ENCODE results near the gene CIDEC.
"Not testable (repeated sequence)": the region's sequence is repeated elsewhere in the genome, so short reads cannot be mapped to it uniquely, and the experiment has no call there.

Gene CIDEC

DNA sequence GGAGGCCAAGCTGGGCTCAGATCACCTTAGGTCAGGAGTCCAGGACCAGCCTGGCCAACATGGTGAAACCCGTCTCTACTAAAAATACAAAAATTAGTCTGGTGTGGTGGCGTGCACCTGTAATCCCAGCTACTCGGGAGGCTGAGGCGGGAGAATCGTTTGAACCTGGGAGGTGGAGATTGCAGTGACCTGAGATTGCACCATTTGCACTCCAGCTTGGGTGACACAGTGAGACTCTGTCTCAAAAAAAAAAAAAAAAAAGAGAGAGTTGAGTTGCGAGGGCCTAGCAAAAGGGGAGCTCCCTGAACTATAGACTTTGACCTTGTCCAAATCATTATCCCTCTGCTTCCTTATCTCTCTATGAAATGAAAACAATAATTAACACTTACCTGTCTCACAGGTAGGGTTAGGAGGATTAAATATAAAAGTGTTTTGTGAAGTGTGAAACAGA, 20.9 kb upstream of the CIDEC start:
- DNase-seq, result not testable (repeated sequence)

DNA sequence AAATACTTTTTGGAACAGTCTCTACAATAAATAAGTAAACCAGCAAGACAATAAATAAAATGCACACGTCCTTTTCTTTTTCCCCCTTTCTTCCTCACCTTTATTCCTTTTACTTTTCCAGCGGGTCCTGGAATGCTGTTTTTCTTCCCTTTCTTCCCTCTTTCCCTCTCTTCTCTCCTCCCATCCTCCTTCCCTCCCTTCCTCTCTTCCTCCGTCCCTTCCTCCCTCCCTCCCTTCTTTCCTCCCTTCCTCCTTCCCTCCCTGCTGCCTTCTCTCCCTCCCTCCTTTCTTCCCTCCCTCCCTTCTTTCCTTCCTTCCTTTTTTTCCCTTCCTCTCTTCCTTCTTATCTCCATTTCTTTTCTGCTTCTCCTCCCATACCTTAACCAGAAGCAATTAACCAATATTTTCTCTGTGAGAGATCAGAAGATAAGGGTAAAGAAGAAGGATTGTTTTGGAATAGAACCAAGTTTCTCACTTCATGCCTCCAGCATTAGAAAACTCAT, 19.3 kb upstream of the CIDEC start:
- DNase-seq, result no peak

DNA sequence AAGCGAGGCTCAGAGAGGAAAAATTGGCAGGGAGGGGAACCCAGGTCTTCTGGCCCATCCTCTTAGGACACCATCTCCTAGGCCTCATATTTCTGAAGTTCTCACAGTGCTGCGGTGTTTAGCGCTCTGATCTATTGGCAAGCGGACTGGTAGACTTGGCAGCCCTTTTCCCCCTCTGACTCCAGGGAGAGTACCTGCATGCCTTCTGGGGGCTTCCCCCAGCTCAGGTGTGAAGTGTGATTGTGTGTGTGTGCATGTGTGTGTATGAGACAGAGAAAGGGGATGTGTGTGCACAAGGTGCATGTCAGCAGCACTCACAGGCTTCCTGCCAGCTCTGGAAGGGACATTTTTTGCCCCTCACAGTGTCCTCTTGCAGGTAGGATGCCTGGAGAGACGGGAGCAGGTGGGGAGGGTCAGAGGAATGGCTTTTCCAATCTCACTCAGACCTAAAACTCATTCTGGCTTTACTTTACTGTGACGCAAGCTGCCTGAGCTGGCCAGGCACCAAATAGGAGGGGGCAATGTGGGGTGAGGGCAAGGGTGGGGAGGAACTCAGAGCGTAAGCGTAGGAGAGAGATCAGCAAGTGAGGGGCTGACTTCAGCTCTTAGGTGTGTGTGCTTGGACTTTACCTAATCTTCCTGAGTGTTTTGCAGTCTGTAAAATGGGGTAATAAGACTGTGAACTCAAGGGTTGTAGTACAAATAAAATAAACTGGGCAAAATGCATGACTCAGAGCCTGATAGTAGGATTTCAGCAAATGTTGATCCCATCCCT, 18.6 kb upstream of the CIDEC start:
- no peak for DNase-seq

DNA sequence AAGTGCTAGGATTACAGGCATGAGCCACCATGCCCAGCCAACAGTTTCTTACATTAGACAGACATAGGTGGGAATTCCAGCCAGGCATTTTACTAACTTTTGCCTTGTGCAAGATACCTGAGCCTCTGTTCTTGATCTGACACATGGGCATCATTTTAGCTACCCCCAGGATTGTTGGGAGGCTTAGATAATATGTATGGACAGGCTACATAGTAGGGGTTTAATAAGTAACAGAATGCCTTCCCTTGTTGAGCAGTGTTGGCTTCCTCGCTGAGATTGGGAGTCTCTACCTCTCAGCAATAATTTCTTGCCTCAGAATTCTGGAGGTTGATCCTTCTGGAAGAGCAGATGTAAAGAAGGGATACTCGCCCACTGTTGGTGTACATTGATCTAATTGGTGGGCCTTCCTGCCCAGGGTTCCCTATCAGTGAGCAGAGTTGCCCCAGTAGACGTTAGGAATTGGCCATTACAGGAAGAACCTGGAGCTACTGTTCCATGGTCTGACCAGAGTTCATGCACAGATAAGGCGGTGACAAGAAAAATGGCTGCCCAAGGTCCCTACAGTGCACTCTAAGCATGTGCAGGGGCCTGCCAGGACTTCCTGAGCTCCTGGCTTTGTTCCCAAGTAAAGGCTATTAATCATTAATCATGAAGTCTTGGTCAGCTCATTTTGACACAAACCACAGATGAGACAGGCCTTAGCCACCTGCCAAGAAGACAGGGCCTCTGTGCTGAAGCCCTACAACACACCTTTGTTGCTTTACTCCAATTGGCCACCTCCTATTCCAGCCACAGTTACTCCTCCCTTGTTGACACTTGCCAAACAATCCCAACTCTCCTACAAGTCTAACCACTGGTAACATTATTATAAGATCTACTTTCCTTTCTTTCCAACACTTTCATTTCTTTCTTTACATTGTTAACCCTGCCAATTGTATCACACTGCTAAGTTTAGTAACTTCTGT, 17.6 kb upstream of the CIDEC start:
- no peak for DNase-seq

DNA sequence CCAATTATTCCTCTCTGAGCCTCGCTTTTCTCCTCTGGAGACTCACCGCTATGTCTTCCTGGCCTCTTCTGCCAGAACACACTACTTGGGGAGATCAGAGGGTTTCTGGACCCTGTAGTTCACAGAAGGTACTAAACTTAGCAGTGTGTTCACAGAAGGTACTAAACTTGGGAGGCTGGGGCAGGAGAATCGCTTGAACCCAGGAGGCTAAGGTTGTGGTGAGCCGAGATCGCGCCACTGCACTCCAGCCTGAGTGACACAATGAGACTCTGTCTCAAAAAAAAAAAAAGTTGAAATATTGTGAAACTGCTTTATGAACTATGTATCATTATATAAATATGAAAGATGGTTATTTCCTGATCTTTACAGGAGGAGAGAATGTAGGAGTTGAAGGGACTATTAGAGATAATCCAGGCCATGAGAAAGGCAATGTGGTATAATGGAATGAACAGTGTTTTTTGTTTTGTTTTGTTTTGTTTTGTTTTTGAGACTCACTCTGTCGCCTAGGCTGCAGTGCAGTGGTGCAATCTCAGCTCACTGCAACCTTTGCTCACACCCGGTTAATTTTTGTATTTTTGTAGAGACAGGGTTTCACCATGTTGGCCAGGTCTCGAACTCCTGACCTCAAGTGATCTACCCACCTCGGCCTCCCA, 16.8 kb upstream of the CIDEC start:
- DNase-seq, result not testable (repeated sequence)

DNA sequence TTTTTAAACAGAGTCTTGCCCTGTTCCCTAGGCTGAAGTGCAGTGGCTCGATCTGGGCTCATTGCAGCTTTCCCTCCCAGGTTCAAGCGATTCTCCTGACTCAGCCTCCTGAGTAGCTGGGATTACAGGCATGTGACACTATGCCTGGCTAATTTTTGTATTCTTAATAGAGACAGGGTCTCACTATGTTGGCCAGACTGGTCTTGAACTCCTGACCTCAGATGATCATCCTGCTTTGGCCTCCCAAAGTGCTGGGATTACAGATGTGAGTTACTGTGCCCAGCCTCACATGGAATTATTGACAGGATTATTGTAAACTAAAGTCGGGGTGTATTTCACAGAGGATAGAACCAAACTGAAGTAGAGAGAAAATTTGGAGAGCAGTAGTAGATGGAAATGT, 15.7 kb upstream of the CIDEC start:
- DNase-seq, result not testable (repeated sequence)

DNA sequence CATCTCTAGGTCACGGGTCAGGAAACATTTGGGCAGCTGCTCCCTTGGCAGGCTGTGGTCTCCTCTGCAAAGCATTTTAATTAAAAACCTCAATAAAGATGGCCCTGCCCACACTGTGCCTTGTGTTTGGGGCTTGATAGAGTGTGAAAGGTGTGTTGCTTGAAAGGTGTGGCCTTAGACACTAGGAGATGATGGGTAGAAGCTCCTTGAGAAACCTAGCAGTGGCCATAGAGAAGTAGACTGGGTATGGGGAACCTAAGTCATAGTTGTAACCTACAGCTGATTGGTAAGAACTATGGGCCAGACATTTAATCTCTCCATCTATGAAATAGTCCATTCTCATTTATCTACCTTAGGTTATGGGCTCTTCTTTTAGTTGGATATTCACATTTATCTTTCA, 13.7 kb upstream of the CIDEC start:
- no peak for DNase-seq

DNA sequence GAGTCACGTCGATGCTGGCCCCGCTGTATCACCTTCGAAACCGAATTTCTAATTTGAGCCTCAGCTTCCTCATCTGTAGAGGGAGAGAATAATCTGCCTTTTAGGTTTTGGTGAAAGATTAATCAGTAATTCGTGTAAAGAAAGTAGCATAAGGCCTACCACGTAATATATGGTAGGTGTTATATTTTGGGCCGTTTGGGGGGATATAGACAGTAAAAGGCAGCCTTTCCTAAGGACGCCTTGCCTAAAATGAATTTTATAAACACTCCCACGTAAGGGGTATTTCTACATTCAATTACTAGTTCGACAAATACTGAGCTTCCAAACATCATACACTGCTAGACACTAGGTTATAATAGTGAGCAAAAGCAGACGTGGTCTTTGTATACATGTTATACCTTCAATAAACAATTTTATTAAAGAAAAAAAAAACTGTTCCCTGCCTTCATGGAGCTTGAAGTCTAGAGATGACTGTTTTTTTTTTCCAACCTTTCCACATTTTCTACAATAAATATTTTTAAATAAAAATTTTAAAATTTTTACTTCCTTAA, 11.1 kb upstream of the CIDEC start:
- DNase-seq, result no peak

DNA sequence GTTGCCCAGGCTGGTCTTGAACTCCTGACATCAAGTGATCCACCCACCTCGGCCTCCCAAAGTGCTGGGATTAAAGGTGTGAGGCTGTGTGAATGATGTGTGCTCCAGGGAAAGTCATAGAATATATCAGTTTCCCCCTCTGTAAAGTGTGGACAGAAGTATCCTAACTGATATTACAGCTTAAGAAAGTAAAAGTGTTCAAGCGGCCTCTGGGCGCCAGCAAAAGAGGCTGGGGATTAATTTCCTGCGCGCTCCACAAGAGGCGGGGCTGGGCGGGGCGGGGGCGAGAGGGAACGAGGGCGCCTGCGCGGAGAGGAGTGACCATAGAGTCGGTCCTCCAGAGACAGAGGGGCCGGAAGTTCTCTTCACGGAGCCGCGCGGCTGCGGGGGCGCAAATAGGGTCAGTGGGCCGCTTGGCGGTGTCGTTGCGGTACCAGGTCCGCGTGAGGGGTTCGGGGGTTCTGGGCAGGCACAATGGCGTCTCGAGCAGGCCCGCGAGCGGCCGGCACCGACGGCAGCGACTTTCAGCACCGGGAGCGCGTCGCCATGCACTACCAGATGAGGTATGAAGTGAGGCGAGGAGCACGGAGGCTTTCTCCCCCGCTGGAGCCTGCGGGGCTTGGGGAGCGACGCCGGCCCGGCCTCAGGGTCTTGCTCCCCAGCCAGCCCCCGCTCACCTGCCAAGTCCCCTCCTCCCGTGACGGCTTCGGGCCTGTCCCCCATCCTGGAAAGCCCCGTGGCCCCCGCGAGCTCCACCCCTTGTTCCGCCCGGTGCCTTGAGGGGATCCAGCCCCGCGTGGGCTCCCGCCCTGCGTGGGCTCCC, 10.4 kb upstream of the CIDEC start, which contains the start of gene JAGN1:
JAGN1 (plus strand) TSS at position 362 of the 823 bp plus-strand sequence; CDS start at position 475, 113 bp downstream.
- DNase-seq, result peak; percentile 92 to 93

DNA sequence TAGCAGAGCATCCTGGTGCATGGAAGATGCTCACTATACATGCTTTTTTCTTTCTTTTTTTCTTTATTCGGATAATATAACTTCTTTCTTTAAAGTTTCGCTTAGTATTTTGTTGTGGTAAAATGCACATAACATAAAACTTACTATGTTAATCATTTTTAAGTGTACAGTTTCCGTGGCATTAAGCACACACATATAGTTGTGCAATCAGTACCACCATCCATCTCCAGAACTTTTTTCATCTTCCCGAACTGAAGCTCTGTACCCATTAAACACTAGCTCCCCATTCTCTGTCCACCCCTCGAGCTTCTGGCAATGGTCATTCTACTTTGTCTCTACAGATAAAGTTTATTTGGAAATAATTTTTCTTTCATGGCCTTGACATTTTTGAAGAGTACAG, 9.4 kb upstream of the CIDEC start:
- no peak for DNase-seq

DNA sequence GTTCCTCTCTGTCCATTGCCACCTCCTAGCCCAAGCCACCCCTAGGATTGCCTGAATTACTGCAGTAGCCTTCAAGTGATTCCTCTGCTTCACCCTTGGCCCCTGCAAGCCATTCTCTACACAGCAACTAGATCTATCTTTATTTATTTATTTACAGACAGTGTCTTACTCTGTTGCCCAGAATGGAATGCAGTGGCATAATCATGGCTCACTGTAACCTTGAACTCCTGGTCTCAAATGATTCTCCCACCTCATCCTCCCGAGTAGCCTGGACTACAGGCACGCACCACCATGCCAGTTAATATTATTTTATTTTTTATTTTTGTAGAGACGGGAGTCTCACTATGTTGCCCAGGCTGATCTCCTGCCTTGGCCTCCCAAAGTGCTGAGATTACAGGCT, 8.5 kb upstream of the CIDEC start:
- no peak for DNase-seq

DNA sequence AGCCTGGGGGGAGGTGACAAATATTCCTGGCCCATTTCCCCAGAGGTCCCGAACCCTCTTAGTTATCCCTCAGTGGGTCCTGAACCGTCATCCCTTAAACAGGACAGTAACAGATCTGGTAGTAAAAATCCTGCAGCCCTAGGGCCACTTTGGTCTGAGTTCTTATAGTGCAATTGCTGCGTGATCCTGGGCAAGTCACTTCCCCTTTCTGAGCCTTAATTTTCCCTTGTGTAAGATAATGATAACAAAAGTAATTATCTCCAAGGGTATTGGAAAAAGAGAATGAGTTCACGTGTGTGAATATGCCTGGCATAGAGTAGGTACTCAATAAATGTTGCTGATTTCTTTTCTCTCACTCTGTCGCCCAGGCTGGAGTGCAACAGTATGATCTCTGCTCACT, 7.4 kb upstream of the CIDEC start:
- no peak for DNase-seq

DNA sequence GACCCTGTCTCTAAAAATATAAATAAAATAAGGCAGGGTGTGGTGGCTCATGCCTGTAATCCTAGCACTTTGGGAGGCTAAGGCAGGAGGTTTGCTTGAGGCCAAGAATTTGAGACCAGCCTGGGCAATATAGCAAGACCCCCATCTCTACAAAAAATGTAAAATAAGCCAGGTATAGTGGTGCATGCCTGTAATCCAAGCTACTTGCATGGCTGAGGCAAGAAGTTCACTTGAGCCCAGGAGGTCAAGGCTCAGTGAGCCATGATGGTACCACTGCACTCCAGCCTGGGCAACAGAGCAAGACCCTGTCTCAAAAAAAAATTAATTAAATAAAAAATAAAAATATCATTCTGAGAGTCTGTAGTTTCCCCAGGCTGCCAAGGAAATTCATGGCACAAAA, 6.3 kb upstream of the CIDEC start:
- no peak for DNase-seq

DNA sequence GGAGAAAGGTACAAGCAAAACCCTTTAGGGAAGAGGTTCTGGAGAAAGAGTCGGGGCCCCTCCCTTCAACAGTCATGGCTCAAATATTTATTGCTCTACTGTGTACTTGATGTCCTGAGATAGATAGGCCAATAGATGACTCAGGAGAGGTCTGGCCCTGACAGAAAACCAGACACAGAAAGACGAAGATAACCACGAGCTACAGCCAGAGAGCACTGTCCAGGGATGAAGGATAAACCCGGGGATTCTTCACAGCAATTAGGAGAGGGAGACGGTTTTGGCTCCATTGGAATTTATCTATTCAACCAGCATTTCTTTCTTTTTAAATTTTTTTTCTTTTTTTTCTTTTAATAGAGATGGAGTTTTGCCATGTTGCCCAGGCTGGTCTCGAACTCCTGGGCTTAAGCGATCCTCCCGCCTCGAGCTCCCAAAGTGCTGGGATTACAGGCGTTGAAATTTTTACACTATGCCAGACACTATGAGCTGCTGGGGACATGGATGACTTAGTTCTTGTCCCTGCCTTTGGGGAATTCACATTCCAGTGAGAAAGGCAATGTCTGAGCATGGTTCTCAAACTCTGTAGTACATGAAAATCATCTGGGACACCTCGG, 4.6 kb upstream of the CIDEC start:
- no peak for DNase-seq

DNA sequence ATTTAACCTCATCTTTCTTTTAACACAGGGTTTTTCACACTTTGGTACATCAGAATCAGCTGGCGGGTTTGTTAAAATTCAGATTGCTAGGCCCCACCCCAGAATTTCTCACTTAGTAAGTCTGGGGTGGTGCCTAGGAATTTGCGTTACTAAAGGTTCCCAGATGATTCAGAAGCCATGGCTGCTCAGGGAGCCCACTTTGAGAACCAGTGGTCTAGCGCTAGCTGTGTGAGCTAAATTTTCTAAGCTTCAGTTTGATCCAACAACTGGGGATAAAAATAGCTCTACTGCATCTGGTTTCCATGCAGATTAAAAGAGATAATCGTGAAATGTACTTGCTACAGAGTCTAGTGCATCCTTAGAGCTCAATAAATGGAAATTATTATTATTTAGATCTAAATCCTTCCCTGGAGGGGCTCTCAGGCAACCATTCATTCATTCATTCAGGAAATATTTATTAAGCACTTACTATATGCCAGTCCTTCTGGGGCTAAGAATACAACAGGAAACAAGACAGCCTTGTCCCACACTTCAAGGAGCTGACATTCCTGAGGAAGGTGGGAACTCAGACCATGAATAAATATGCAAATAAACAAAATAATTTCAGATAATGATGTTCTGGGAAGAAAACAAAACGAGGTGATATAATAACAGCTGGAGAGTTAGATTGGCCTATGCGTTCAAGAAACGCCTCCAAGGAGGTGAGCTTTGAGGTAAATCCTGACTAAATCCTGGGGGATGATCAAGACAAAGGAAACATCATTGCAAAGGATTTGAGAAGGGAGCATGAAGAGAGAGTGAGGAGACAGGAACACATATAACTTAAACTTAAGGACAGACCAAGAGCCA, 3.9 kb upstream of the CIDEC start:
- no peak for DNase-seq

DNA sequence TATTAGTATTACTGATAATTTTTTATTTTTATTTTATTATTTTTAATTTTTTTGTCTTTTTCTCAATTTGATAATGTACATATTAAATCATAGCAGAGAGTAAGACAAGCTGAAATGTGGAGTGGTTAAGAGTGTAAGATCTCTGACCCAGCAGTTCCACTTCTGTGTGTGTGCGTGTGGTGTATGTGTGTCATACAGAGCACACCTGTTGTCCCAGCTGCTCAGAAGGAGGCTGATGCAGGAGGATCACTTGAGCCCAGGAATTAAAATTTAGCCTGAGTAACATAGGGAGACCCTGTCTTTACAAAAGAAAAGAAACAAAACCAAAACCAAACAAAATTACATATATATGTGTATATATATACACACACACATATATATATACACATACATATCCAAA, 1.4 kb upstream of the CIDEC start:
- DNase-seq, result no peak

DNA sequence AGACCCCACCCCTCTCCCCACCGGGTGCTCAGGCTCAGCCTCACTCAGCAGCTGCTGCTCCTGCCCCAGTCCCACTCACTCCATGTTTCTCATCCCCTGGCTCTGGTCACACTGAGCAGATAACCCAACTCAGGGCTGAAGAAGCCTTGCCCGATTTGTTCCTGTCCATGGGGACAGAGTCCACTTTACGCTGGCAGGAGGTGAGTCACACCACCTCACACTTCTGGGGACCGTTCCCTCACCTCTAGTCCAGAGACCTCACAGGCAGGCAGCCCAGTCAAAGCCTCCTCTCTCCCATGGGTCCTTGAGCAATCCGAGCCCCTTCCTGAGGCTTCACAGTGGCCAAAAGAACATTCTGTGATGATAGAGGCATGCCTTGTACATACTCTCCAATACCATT, 1.4 kb downstream of the CIDEC start:
- DNase-seq, result no peak

DNA sequence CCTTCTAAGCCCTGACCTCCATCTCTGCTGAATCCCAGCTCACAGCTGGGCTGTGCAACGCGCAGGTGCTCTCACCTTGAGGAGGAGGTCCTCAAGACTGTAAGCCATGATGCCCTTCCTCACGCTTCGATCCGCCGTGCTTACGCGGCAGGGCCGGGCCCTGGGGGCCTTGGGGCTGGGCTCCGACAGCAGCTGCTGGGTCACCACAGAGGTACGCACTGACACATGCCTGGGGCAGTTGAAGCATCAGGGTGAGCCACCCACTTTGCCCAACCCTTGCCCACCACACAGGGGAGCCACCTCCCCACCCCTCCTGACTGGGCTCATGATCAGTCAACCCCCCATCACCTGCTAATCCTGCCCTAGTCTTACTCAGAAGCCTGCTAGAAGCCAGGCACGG, 3.1 kb downstream of the CIDEC start:
- no peak for DNase-seq

DNA sequence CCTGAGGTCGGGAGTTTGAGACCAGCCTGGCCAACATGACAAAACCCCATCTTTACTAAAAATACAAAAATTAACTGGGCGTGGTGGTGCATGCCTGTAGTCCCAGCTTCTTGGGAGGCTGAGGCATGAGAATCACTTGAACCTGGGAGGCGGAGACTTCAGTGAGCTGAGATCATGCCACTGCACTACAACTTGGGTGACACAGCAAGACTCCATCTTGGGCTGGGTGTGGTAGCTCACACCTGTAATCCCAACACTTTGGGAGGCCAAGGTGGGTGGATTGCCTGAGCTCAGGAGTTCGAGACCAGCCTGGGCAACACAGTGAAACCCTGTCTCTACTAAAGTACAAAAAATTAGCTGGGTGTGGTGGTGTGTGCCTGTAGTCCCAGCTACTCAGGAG, 3.8 kb downstream of the CIDEC start:
- DNase-seq, result not testable (repeated sequence)

DNA sequence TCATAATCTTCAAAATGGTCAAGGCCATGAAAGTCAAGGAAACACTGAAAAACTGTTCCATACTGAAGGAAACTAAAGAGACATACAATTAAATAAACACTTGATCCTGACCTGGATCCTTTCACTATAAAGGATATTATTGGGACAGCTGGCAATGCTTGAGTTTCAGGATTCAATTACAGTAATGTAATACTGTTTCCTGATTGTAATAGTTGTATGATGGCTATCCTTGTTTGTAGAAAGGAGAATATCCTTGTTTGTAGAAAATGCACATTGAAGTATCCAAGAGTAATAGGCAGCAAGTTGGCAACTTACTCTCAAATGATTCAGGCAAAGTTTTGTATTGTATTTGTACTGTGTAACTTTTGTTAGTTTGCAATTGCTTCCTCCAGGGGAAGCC, 4.6 kb downstream of the CIDEC start:
- no peak for DNase-seq

Measured in activated CD4-positive, alpha-beta T cell treated with anti-CD3 and anti-CD28 coated beads, Interleukin-2, amount 50 U/mL, for 48 hours (primary cell).